Liver (tissue), 9 donors: ENCODE results near the gene GNPTG. TPM values are rescaled to one million over a fixed set of nuclear protein-coding genes. Genes with fewer than 3 reads are reported as not detected.

ENCODE experiments used
- DNase-seq: peaks from one replicate; pipeline ENCODE4 v3.0.0-alpha.2; 2017; ENCODE audit warnings: low spot score
- H3K27ac ChIP-seq, 2 donors: one replicate each; pipeline ENCODE4 v1.7.0; 2013; ENCODE audit warnings: inconsistent platforms in 2 of 2, low read length in 2 of 2, control low read depth in 1 of 2, low read depth in 1 of 2, mild to moderate bottlenecking in 1 of 2
- H3K27me3 ChIP-seq, 4 donors: one replicate each; pipeline versions ENCODE4 v1.6.1 to v1.7.0; 2013; ENCODE audit warnings: low read length in 3 of 4, inconsistent platforms in 1 of 4, mild to moderate bottlenecking in 1 of 4, moderate library complexity in 1 of 4; ENCODE audit not compliant: control insufficient read depth in 4 of 4, insufficient read depth in 4 of 4
- H3K36me3 ChIP-seq, 4 donors: one replicate each; pipeline versions ENCODE4 v1.6.1 to v1.7.0; 2013; ENCODE audit warnings: low read length in 3 of 4, mild to moderate bottlenecking in 3 of 4, low read depth in 1 of 4, moderate library complexity in 1 of 4; ENCODE audit not compliant: control insufficient read depth in 4 of 4, insufficient read depth in 3 of 4
- H3K4me1 ChIP-seq, 4 donors: one replicate each; pipeline versions ENCODE4 v1.6.1 to v1.7.0; 2013; ENCODE audit warnings: low read length in 3 of 4, mild to moderate bottlenecking in 3 of 4, moderate library complexity in 1 of 4; ENCODE audit not compliant: control insufficient read depth in 4 of 4, insufficient read depth in 4 of 4
- H3K4me3 ChIP-seq, 3 donors: one replicate each; pipeline versions ENCODE4 v1.6.1 to v1.7.0; 2013; ENCODE audit warnings: low read length in 3 of 3, control low read depth in 1 of 3, low read depth in 1 of 3, mild to moderate bottlenecking in 1 of 3
- H3K9ac ChIP-seq, 2 donors: one replicate each; pipeline ENCODE4 v1.7.0; 2013; ENCODE audit warnings: low read length in 2 of 2, mild to moderate bottlenecking in 2 of 2, moderate library complexity in 2 of 2, control low read depth in 1 of 2, low read depth in 1 of 2
- H3K9me3 ChIP-seq, 4 donors: one replicate each; pipeline versions ENCODE4 v1.6.1 to v1.7.0; 2013; ENCODE audit warnings: low read length in 3 of 4; ENCODE audit not compliant: control insufficient read depth in 4 of 4
- ATF3 ChIP-seq: IDR thresholded peaks from 2 replicates; pipeline ENCODE4 v1.6.1; 2016; ENCODE audit warnings: antibody characterized with exemption
- CTCF ChIP-seq: fragments of 150-350 bp; IDR thresholded peaks from 2 replicates; pipeline ENCODE4 v1.5.1; 2017; ENCODE audit warnings: improper control_type of control experiment, low read depth, low read length; ENCODE audit not compliant: missing input control
- EGR1 ChIP-seq, 2 donors: IDR thresholded peaks; 2 replicates each; pipeline ENCODE4 v1.6.1; 2016 to 2018; ENCODE audit warnings: antibody characterized with exemption in 2 of 2, low read depth in 2 of 2
- FOXA1 ChIP-seq: IDR thresholded peaks from 2 replicates; pipeline ENCODE4 v1.6.1; 2016; ENCODE audit warnings: antibody characterized with exemption
- FOXA2 ChIP-seq: IDR thresholded peaks from 2 replicates; pipeline ENCODE4 v1.6.1; 2016; ENCODE audit warnings: antibody characterized with exemption
- GABPA ChIP-seq, 2 donors: IDR thresholded peaks in 1 of 2; conservative IDR thresholded peaks in 1 of 2; 2 replicates each; pipeline ENCODE4 v1.6.1; 2016; ENCODE audit warnings: antibody characterized with exemption in 2 of 2, mild to moderate bottlenecking in 1 of 2, moderate library complexity in 1 of 2
- HNF4A ChIP-seq, 2 donors: conservative IDR thresholded peaks; 2 replicates each; pipeline ENCODE4 v1.6.1; 2016; ENCODE audit warnings: antibody characterized with exemption in 2 of 2, mild to moderate bottlenecking in 2 of 2
- HNF4G ChIP-seq: IDR thresholded peaks from 2 replicates; pipeline ENCODE4 v1.6.1; 2016; ENCODE audit warnings: antibody characterized with exemption
- JUND ChIP-seq, 2 donors: IDR thresholded peaks; 2 replicates each; pipeline ENCODE4 v1.6.1; 2016; ENCODE audit warnings: antibody characterized with exemption in 2 of 2
- NR2F2 ChIP-seq: IDR thresholded peaks from 2 replicates; pipeline ENCODE4 v1.6.1; 2016; ENCODE audit warnings: antibody characterized with exemption
- RAD21 ChIP-seq, 2 donors: IDR thresholded peaks; 2 replicates each; pipeline ENCODE4 v1.6.1; 2016; ENCODE audit warnings: antibody characterized with exemption in 2 of 2, mild to moderate bottlenecking in 2 of 2
- RXRA ChIP-seq, 2 donors: IDR thresholded peaks; 2 replicates each; pipeline ENCODE4 v1.6.1; 2017 to 2018; ENCODE audit warnings: antibody characterized with exemption in 2 of 2, mild to moderate bottlenecking in 1 of 2
- SP1 ChIP-seq: IDR thresholded peaks from 2 replicates; pipeline ENCODE4 v1.6.1; 2018; ENCODE audit warnings: antibody characterized with exemption, mild to moderate bottlenecking
- TAF1 ChIP-seq: conservative IDR thresholded peaks from 2 replicates; pipeline ENCODE4 v1.6.1; 2016; ENCODE audit warnings: antibody characterized with exemption, mild to moderate bottlenecking
- YY1 ChIP-seq: IDR thresholded peaks from 2 replicates; pipeline ENCODE4 v1.6.1; 2016; ENCODE audit warnings: antibody characterized with exemption, mild to moderate bottlenecking
- WGBS: extraction: QIAGEN DNeasy Blood & Tissue Kit; methylation state at CpG from one replicate; pipeline ENCODE4 v1.1.7; 2013; 5-methylcytosine and 5-hydroxymethylcytosine counted together
- polyA plus RNA-seq, 2 donors: library from polyadenylated mRNA; stranded (reverse) in 1 of 2; unstranded in 1 of 2; fragments of 200-250 nt in 1 of 2; fragments of >200 nt in 1 of 2; fragmentation: Nextera tagmentation in 1 of 2; extraction: Ambion mirVana in 1 of 2; gene quantifications; one replicate each; pipeline versions ENCODE4 v1.2.1 to v1.2.3, GENCODE V29; 2013 to 2015
- total RNA-seq, 2 donors: library from RNA; depleted of rRNA; stranded (reverse); fragments of >200 nt; gene quantifications; one replicate each; pipeline ENCODE4 v1.2.3, GENCODE V29; 2014
- TF ChIP-seq, protein P1 (sequence below): IDR thresholded peaks from 2 replicates; pipeline ENCODE4 v1.6.1; 2016; ENCODE audit warnings: antibody characterized with exemption, mild to moderate bottlenecking
- TF ChIP-seq, protein P2 (sequence below): IDR thresholded peaks from 2 replicates; pipeline ENCODE4 v1.6.1; 2016; ENCODE audit warnings: antibody characterized with exemption
- TF ChIP-seq, protein P3 (sequence below): IDR thresholded peaks from 2 replicates; pipeline ENCODE4 v1.6.1; 2016; ENCODE audit warnings: antibody characterized with exemption
- donor health status: healthy.
- donor health status: healthy.
- donor health status: healthy.
- donor health status: healthy.
- donor health status: healthy.

Gene GNPTG
- total and polyA plus RNA-seq, 4 donors: 24.4 to 79.6 (median 41.0) TPM

DNA sequence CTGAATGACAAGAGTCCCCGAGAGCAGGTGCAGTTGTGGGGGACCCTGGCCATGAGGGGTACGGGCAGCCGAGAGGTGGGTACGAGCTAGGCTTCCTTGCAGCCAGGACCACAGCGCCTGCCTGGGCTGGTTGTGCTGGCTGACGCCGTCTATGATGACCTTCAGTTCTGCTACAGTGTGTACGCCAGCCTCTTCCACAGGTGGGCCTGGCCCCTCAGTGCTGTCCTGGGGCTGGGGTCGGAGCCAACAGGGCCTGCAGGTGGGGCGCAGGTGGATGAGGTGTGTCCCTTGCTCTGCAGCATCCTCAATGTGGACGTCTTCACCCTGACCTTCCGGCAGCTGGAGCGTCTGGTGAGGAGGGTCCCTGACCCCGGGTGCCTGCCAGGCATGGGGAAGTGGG lies 7.2 kb upstream of the GNPTG start:
- no peak overlapping the region for H3K4me3 ChIP-seq
- H3K9ac ChIP-seq: no peak overlapping the region
- H3K9me3 ChIP-seq: no peaks in the 10 kb centered on the region
- H3K36me3 ChIP-seq: peaks cover 3 to 11% (median 5%) of the 10 kb centered on the region in 4 donors
- H3K4me1 ChIP-seq: peaks cover 4 to 24% (median 15%) of the 10 kb centered on the region in 4 donors
- no peak overlapping the region for H3K27ac ChIP-seq
- TF ChIP-seq HNF4G (no peak), EGR1 (IDR thresholded peaks at IDR 0.05; ENCODE audit: low read depth in 2 of 2) (no peak), HNF4A (conservative IDR thresholded peaks at IDR 0.05) (no peak), SP1 (no peak), RXRA (IDR thresholded peaks at IDR 0.05) (no peak), FOXA1 (no peak), CTCF (no peak), RAD21 (IDR thresholded peaks at IDR 0.05) (no peak), TAF1 (no peak), YY1 (no peak), ATF3 (no peak), JUND (IDR thresholded peaks at IDR 0.05) (no peak), NR2F2 (no peak), GABPA (IDR thresholded peaks at IDR 0.05 in 1 of 2, conservative IDR thresholded peaks at IDR 0.05 in 1 of 2) (no peak), FOXA2 (no peak)
- TF ChIP-seq, protein P1, sequence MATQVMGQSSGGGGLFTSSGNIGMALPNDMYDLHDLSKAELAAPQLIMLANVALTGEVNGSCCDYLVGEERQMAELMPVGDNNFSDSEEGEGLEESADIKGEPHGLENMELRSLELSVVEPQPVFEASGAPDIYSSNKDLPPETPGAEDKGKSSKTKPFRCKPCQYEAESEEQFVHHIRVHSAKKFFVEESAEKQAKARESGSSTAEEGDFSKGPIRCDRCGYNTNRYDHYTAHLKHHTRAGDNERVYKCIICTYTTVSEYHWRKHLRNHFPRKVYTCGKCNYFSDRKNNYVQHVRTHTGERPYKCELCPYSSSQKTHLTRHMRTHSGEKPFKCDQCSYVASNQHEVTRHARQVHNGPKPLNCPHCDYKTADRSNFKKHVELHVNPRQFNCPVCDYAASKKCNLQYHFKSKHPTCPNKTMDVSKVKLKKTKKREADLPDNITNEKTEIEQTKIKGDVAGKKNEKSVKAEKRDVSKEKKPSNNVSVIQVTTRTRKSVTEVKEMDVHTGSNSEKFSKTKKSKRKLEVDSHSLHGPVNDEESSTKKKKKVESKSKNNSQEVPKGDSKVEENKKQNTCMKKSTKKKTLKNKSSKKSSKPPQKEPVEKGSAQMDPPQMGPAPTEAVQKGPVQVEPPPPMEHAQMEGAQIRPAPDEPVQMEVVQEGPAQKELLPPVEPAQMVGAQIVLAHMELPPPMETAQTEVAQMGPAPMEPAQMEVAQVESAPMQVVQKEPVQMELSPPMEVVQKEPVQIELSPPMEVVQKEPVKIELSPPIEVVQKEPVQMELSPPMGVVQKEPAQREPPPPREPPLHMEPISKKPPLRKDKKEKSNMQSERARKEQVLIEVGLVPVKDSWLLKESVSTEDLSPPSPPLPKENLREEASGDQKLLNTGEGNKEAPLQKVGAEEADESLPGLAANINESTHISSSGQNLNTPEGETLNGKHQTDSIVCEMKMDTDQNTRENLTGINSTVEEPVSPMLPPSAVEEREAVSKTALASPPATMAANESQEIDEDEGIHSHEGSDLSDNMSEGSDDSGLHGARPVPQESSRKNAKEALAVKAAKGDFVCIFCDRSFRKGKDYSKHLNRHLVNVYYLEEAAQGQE: no peak
- TF ChIP-seq, protein P2, sequence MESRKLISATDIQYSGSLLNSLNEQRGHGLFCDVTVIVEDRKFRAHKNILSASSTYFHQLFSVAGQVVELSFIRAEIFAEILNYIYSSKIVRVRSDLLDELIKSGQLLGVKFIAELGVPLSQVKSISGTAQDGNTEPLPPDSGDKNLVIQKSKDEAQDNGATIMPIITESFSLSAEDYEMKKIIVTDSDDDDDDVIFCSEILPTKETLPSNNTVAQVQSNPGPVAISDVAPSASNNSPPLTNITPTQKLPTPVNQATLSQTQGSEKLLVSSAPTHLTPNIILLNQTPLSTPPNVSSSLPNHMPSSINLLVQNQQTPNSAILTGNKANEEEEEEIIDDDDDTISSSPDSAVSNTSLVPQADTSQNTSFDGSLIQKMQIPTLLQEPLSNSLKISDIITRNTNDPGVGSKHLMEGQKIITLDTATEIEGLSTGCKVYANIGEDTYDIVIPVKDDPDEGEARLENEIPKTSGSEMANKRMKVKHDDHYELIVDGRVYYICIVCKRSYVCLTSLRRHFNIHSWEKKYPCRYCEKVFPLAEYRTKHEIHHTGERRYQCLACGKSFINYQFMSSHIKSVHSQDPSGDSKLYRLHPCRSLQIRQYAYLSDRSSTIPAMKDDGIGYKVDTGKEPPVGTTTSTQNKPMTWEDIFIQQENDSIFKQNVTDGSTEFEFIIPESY: no peak
- TF ChIP-seq, protein P3, sequence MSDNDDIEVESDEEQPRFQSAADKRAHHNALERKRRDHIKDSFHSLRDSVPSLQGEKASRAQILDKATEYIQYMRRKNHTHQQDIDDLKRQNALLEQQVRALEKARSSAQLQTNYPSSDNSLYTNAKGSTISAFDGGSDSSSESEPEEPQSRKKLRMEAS: no peak
- H3K27me3 ChIP-seq: no peaks in the 10 kb centered on the region
- WGBS: 94% methylated on average over 14 of the region's 14 CpGs
- DNase-seq: no peak
